GM10847 (cell line): ENCODE results near the gene PTPRM.

Source experiments
- POLR2A ChIP-seq: IDR thresholded peaks from 2 replicates; pipeline ENCODE4 v1.6.1; 2011; ENCODE audit not compliant: insufficient read length; ENCODE audit errors: extremely low read depth

The PTPRM gene

DNA sequence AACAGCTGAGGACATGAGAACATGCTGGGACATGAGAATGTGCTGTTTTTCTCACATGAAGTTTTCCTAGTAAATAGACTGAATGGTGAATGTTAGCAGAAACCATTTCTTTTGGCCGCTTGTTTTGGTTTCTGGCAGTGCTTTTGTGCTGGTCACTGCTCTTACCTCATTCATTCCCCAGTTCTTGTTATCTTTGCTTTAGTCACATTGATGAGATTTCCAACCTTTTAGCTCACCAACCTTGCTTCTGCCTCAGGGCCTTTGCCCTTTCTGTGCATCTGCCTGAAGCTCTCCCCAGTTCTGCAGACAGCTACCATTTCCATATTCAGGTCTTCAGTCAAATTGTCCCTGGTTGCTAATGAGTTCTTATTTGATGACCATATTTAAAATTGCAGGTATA lies 91.6 kb downstream of the PTPRM start:
- TF ChIP-seq POLR2A: no peak

DNA sequence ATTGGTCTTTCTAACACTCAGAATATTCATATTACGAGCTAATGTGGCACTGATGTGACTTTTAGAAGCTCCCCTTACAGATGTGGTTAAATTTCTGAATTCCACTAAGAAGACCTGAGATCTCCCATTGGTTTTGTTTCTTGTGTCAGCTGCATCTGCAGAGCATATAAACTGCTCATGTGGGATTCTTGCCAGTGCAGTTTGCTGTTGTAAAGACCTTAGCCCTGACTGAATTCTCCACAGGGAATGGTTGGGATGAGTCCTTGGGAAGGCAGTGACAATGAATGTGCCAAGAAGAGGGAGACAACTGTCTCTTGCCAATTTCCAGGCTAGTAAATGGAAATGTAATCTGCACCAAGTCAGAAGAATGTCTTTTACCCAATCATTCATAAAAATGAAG lies 94.1 kb downstream of the PTPRM start:
- TF ChIP-seq POLR2A: no peak

DNA sequence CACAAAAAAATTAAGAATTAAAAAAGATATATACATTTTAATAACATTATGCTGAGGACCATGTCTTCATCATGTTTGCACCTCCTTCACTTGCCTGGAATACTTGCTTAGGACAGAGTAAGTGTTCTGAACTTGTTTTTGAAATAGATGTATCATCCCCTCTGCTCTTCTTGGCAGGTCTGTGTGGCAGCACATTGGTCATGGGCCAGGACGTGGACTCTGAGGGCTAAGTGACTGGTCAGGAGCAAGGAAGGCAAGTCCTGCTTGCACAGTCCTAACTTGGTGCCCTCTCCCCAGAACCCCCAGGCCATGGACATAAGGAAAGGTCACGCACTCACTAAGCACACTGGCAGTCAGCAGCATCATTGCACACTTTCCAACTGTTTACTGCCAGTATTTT lies 95.8 kb downstream of the PTPRM start:
- no peak for TF ChIP-seq POLR2A

DNA sequence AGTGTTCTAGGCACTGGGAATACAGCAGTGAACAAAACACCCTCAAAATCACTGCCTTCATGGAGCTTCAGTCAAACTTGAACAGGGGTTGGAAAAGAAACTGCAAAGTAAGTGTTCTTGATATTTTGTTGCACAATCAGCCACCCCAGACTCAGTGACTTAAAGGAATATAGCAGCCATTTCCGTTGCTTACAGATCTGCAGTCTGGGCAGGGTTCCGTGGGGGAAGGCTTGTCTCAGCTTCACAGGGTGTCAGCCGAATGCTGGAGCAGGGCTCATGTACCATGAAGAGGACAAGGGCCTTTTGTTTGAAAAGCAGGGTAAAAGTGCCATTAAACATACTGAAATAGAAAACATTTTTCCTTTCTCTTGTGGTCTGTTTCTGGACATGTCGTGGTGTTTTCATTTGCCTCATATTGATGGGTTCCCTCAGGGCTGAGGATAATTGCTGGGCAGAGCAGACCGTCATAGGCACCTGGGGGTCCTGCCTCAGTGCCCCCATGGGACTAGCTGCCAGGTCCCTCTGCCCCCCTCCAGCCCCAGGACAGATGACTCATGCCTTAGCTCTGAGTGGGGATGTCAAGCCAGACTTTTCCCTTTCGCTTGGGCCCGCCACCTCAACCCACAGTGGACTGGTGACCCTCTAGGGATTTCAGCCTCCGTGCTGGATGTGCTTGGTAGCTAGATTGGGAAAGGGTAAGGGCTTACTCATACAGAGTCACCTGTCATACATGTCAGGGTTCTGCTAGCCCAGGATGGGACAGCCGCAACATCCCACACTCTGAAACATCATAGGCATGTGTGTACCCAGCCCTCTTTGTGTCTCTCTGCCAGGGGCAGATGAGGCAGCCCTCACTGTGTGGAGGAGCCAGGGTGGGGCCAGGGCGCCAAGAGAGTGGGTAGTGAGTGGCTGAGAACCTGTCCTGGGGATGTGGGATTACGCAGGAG lies 96.5 kb downstream of the PTPRM start:
- no peak for TF ChIP-seq POLR2A

DNA sequence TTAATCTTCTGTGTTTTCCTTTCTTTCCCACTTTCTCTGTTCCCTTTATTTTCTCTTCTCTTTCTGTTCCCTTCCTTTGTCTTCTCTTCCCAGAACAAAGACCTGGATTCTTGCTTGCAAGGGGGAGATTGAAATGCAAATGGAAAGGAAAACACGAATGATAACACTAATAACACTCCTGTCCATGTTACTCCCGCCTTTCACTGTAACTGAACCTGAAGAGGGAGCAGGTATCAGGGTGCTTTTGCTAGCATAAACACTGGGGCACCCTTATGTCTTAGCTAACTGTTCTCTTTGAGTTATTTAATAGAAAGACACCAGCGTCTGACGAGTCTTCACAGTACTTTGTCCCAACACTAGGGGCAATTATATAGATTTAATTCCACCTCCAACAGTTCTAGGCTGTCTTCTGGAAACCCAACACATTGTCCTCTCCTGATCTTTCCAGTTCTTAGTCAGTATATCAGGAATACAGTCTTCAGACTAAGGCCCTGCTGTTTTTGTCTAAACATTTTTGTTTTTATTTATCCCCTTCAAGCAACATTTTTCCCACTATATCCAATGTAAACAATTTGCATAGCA lies 99.2 kb downstream of the PTPRM start:
- TF ChIP-seq POLR2A: no peak

DNA sequence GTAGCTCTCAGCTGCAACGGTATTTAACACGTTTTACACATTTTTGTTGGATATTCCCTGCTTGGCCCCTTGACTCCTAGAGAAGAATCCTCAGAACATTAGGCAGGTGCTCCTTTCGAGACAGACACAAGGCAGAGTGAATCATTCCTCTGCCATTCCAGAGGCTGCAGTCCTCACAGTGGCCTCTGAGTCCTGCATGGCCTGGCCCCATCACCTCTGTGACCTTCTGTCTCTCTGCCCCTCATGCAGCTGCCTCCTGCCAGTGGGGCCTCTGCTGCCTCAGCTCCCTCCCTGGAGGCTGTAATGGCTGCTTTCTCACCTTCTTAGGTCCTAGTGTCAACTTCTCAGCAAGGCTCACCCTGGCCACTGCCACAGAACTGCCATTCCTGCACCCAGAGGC lies 101.3 kb downstream of the PTPRM start:
- TF ChIP-seq POLR2A: no peak

DNA sequence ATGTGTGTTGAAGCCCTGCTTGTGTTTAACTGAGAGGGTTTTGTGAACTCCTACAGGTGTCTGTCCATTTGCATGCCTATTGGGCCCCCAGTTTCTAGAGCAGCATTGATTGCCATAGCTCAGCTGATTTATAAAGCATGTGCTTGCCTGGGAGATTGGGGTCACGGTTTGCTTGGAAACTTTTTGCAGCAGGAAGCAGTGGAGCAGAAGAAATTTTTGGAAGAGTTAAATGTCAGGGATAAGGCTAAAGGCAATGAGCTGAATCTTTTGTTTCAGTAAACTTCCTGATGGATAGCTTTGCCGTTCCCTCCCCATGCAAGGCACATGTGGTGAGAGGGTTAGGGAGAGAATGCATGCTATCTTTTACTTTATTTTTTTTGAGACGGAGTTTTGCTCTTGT lies 102.2 kb downstream of the PTPRM start:
- TF ChIP-seq POLR2A: no peak

DNA sequence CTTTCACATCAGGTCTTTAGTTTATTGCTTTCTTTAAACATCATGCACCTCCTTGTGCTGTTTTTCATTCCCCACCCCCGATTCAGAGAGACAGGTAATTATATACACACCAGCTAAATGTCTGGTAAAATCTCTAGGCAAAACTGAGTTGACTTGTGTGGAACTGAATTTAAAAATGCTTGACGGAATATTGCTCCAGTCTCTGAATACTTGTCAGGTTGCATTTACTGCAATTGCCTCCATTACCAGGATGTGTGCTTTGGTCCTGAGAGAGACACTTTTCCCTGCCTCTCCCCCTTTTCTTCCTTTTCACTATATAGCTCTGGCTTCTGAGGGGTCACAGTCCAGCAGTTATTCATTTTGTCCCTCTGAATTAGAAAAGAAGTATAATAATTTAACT lies 104.0 kb downstream of the PTPRM start:
- no peak for TF ChIP-seq POLR2A

DNA sequence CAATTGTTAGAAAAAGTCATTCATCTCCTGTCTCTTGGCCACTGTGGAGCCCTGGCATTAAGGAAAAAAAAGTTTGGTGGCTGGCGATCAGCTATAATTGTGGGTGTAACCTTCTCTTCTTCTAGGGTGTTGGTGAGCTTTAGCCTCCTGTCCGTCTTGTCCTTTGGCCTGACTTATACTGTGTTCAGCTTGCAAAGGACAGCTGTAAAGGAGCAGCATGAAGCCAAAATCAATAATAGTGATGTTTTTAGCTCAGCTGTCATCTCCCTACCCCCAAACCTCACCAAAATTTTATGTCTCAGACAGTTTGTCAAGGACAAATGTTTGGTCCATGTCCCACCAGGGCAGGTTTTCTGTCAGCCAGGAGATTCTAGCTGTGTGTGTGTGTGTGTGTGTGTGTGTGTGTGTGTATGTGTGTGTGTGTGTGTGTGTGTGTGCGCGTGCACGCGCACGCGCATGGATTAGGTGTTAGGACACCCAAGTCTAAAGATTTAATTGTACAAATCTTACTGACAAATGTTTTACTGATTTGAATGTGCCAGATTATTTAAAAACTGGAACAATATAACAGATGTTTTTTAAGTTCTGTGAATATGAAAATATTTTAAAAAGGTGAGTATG lies 109.2 kb downstream of the PTPRM start:
- no peak for TF ChIP-seq POLR2A

DNA sequence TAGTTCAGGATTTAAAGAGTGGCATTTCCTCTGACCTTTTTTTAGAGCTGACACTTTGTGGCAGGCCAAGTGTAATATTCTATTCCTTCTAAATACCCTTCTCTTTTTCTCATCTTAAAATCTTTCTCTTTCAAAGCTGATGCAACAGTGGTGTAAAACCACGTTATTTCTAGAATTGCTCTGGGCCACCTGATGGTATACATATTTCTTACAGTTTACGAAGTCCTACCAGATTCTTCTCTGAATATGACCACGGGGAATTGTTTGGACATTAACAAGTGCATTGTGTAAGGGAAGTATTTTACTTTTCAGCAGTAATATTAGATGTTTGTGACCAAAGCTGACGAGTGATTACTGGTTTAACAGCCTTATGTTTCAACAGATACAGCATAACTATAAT lies 109.9 kb downstream of the PTPRM start:
- no peak for TF ChIP-seq POLR2A

DNA sequence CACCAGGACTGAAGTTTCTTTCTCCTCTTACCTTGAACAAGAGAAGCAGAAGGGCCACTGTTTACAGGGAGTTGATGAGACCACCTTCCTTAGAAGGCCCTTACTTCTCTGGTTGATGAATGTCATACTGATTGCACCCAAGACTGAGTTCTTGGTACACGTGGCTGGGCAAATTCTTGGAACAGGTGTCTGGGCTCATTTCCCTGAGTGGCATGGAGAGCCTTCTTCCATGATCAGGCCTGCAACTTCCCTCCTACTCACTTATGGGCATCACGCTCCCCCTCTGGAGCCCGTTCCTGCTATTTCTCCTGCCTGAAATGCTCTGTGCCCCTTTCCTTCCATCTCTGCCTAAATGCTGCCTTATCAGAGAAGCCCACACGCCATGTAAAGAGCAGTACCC lies 110.3 kb downstream of the PTPRM start:
- TF ChIP-seq POLR2A: no peak

DNA sequence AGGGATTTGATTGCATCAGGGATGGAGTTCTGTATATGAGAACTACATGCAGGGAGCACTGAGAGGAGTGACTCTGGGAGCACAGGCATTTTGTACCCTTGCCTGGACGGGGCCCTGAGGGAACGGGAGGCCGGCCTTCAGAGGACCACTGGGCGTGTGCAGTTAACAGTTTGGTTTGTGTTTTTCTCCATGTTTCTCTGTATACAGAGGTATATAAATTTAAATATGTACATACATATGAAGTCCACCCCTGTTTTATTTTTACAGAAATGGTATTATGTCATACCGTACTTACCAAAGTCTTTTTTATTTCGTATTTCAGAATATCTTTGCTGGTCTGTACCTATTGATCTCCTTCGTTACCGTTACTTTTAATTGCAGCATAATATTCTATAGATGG lies 111.3 kb downstream of the PTPRM start:
- no peak for TF ChIP-seq POLR2A

DNA sequence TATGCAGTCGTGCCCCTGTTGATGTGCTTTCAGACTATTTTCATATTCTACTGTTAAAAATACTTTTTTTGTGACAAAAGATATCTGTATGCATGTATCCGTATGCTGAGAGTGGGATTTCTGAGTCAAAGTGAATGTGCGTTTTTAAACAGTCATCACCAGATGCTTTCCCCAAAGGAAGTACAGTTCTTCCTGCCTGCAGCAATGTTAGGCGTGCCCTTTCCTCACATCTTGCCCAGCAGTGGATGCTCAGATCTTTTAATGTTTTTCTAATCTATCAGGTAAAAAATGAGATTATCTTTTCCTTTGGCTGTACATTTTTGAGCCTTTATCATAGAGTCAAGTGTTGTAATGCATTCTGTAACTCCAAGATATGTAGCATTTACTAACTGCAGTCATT lies 111.7 kb downstream of the PTPRM start:
- TF ChIP-seq POLR2A: no peak

DNA sequence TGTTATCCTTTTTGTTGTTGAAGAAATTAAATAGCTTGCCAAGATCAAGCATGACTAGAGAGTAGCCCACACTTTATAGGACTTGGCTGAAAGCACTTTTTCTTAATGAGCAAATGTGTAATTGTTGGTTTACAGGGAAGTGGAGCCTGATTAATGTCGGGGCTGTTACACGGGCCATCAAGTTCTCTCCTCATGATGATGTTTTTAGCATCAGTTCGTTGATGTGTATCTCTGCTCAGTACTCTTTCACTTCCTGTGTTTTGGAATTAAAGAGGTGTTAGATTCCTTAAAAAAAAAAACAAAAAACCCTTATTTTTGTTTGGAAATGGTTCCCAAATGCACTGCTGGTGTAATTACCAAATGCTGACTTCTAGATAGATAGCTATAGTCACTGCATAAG lies 114.2 kb downstream of the PTPRM start:
- no peak for TF ChIP-seq POLR2A

DNA sequence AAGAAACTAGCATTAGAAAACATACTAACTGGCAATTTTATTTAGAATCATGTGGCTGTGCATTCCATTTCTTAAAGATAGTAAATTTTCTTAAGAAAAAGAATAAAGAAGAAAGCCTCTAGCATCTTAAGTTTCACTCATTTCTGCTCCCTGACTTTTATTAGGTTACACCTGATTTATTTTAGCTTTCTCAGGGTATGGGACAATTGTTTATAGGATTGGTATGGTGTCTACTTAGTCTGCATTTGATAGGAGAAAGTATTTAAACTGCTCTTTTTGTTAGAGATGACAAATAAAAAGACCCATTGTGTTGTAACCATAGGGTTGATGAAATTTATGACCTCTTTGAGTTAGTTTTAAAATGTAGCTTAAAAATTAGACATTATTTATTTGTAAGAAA lies 115.2 kb downstream of the PTPRM start:
- no peak for TF ChIP-seq POLR2A

DNA sequence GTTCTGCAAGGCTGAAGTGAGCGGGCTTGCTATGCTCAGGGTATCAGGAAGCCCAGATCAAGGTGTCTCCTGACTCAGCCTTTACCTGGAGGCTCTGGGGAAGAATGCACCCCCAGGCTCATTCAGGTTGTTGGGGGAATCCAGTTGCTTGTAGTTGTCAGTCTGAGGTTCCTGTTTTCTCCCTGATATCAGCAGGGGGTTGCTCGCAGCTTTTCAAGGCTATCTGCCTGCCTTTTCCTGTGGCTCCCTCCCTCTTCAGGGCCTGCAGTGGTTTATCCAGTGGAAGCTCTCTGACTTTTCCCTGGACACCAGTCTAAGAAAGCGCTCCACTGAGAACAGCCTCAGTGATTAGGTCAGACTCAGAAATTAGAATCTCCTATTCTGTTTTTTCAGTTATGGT lies 116.6 kb downstream of the PTPRM start:
- TF ChIP-seq POLR2A: no peak
